IPS DF 6.9 (cell line): ENCODE data around the gene ARHGAP26.

Source experiments
- DNase-seq: peaks from one replicate; pipeline ENCODE4 v3.0.0-alpha.2; 2013; ENCODE audit warnings: low read depth, low spot score
- H3K27ac ChIP-seq: one replicate; pipeline ENCODE4 v1.5.1; 2013; ENCODE audit warnings: low read length, control low read depth
- H3K27me3 ChIP-seq: 2 replicates; pipeline ENCODE4 v1.6.1; 2013; ENCODE audit warnings: mild to moderate bottlenecking, low read length; ENCODE audit not compliant: control insufficient read depth, insufficient read depth
- H3K36me3 ChIP-seq: 2 replicates; pipeline ENCODE4 v1.6.1; 2013; ENCODE audit warnings: low read length; ENCODE audit not compliant: control insufficient read depth, insufficient read depth
- H3K4me1 ChIP-seq: 2 replicates; pipeline ENCODE4 v1.6.1; 2013; ENCODE audit warnings: low read length; ENCODE audit not compliant: control insufficient read depth, insufficient read depth
- H3K4me3 ChIP-seq: 2 replicates; pipeline ENCODE4 v1.5.1; 2013; ENCODE audit warnings: mild to moderate bottlenecking, low read length
- H3K9me3 ChIP-seq: 2 replicates; pipeline ENCODE4 v1.6.1; 2013; ENCODE audit warnings: low read length, inconsistent platforms; ENCODE audit not compliant: control insufficient read depth, insufficient read depth
- WGBS: extraction: QIAGEN DNeasy Blood & Tissue Kit; methylation state at CpG from one replicate; pipeline ENCODE4 v1.1.7; 2013; ENCODE audit warnings: mixed read lengths, missing lambda C conversion rate; ENCODE audit not compliant: insufficient read length, insufficient coverage; 5-methylcytosine and 5-hydroxymethylcytosine counted together

Gene ARHGAP26

DNA sequence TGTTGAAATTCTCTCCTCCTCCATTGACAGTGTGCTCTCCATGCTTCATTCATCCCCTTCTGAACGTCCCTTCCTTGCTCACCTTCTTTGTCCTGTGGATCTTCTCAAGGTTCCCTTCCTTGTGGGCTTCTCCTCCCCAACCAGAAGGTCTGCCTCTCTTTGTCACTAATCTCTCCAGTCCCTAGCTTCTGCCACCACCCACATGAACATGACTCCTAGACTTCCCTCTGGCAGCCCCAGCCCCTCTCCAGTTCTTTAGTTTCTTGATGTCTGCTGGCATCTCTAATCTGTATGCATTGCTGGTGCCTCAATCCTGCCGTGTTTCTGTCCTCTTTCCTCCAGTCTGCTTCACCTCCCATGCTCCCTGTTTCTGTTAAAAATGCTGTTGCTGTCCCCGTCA is 79.3 kb downstream of the ARHGAP26 start:
- no peak for DNase-seq
- WGBS: no CpG with 5 or more reads among the region's 3 CpGs

DNA sequence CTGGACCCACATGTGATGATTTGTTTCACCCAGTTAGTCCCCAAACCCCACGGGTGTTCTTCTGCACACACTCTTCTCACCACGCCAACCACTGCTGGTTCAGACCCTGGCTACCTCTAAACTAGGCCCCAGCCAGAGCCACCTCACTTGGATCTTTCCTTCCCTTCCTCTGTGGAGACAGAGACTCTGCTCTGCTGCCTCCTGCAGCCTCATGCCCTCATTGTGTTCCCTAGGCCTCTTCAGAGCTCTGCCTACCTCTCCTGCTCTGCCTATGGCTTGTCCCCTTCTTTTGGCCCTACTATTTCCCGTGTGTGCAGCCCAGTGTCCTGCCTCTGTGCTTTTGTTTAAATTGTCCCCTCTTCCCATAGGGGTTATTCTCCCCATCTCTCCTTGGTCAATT is 79.7 kb downstream of the ARHGAP26 start:
- H3K4me1 ChIP-seq: peaks cover 16% of the 10 kb centered on the region
- no peak overlapping the region for H3K27ac ChIP-seq
- H3K9me3 ChIP-seq: no peaks in the 10 kb centered on the region
- H3K36me3 ChIP-seq: no peaks in the 10 kb centered on the region
- no peak for DNase-seq
- no CpG with 5 or more reads among the region's 3 CpGs for WGBS
- H3K27me3 ChIP-seq: no peaks in the 10 kb centered on the region
- no peak overlapping the region for H3K4me3 ChIP-seq

More for the DNA sequence above, 79.3 kb downstream of the ARHGAP26 start:
- Histone ChIP-seq H3K4me3 (no peak overlapping the region), H3K36me3 (no peaks in the 10 kb centered on the region), H3K4me1 (peaks cover 16% of the 10 kb centered on the region), H3K27me3 (no peaks in the 10 kb centered on the region), H3K27ac (no peak overlapping the region), H3K9me3 (no peaks in the 10 kb centered on the region)

DNA sequence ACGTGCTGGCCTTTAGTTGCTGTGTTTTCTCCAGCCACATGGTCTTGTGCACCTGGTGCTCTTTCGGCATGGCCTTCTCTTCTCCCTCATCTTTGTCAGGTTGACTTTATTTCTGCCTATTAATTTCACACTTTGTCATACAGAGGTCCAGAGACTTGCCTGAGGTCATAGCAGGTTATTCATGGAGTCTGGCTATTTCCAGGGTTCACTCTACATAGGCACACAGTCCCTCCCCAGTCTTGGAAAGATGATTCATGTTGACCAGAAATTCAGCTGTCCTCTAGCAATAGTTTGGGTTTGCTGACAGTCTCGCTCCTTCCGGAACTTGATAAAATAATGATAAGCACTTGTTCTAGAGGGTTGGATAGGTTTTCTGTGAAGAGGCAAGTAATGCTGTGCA is 81.6 kb downstream of the ARHGAP26 start:
- no CpG with 5 or more reads among the region's 4 CpGs for WGBS
- Histone ChIP-seq H3K9me3 (no peaks in the 10 kb centered on the region), H3K27me3 (no peaks in the 10 kb centered on the region), H3K4me3 (no peak overlapping the region), H3K27ac (no peak overlapping the region), H3K36me3 (no peaks in the 10 kb centered on the region), H3K4me1 (peaks cover 11% of the 10 kb centered on the region)
- DNase-seq: no peak

DNA sequence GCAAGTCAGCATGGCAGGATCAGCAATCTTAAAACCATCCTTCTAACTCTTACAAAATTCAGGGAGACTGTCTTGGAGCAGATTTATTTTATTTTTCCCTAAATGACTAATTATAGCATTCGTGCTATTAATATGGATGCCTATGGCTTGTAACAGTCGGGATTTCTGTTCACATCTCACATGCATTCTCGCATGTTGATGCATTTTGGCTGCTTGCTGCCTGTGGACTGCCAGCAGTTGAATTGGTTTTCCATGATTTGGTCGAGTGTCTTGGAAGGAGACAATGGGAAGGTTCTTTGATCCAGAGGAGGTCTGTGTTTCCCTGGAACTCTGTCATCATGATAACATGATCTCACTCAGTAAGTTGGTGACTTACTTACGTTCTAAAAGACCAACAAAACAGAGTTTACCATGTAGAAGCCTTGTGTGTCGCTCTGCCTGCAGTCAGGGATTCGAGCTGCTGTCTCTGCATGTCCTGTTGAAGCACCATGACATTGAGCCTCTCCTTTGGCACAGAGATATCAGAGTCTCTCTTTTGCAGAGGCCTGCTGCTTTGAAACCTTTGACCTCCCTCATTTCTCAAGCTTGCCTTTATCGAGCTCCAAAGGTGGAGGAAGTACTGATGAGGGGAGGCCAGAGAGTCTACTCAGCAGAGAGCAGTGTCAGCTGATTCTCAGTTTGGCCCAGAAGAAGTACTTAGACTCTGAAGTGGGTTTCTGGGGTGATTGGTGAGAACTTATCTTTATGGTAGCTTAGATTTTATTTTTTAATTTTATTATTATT is 82.4 kb downstream of the ARHGAP26 start:
- no peak overlapping the region for H3K4me3 ChIP-seq
- no peaks in the 10 kb centered on the region for H3K27me3 ChIP-seq
- peaks cover 10% of the 10 kb centered on the region for H3K4me1 ChIP-seq
- no peak overlapping the region for H3K27ac ChIP-seq
- no CpG with 5 or more reads among the region's 8 CpGs for WGBS
- no peaks in the 10 kb centered on the region for H3K9me3 ChIP-seq
- DNase-seq: no peak
- H3K36me3 ChIP-seq: no peaks in the 10 kb centered on the region

DNA sequence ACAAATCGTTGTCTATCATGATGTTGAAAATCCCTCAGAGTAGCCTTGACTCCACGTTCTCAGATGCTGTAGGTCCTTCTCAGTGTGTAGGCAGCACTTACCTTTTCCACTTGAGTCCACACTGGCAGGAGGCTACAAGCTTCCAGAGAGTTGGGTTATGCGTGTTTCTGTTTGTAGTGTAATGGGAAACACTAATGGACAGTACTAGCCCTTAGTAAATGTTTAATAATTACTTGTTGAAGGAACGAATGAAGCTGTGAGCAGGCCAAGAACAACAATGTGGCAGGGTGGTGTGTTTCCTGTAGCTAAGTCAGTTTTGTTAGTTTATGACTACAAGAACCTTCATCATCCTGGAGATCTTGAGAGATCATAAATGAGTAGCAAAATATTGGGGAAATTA is 83.5 kb downstream of the ARHGAP26 start:
- Histone ChIP-seq H3K4me3 (no peak overlapping the region), H3K4me1 (peaks cover 7% of the 10 kb centered on the region), H3K27me3 (no peaks in the 10 kb centered on the region), H3K9me3 (no peaks in the 10 kb centered on the region), H3K27ac (no peak overlapping the region), H3K36me3 (no peaks in the 10 kb centered on the region)
- DNase-seq: no peak
- no CpG with 5 or more reads among the region's 4 CpGs for WGBS

DNA sequence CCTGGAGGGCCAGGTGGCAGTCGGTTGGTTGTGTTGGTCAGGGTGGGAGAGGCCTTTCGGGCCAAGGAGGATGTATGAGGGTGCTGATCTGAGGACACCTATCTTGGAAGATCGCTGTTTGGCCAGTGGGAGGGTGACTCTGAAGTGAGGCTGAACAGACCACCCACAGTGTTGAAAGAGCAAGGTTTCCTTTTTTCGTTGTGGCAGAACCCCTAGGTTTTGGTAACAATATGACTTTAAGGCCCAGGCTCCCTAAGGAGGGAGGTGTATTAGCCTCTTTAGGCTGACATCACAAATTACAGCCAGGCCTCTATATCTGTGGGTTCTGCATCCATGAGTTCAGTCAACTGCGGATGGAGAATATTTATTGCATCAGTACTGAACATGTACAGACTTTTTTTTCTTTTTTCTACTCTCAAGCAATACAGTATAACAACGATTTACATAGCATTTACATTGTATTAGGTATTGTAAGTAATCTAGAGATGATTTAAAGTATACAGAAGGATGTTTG is 86.1 kb downstream of the ARHGAP26 start:
- H3K9me3 ChIP-seq: no peaks in the 10 kb centered on the region
- no peaks in the 10 kb centered on the region for H3K27me3 ChIP-seq
- no peak for DNase-seq
- no CpG with 5 or more reads among the region's 6 CpGs for WGBS
- H3K4me1 ChIP-seq: peaks cover 5% of the 10 kb centered on the region
- H3K36me3 ChIP-seq: no peaks in the 10 kb centered on the region
- no peak overlapping the region for H3K4me3 ChIP-seq
- H3K27ac ChIP-seq: no peak overlapping the region

DNA sequence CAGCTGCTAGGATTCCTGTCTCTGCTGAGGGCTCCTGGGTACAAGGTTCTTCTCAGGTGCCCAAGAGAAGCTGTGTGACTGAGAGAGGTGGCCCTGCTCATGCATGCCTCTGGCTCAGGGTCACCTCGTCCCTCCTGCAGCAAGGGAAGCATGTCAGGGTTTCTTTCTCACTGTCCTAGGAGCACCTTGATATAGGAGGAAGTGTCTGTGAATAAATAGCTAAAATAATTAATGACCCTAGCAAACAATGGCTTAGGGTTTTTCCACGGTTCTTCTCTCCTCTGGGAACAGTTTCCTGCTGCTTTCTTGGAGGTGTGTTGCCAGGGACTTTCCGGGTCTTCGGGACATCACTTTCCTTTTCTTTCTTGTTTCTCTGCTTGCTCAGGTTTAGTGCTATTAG is 87.2 kb downstream of the ARHGAP26 start:
- H3K4me3 ChIP-seq: no peak overlapping the region
- H3K4me1 ChIP-seq: peaks cover 5% of the 10 kb centered on the region; the same call in 1 of the 2 replicates
- no peak for DNase-seq
- H3K27ac ChIP-seq: no peak overlapping the region
- no peaks in the 10 kb centered on the region for H3K36me3 ChIP-seq
- no CpG with 5 or more reads among the region's 4 CpGs for WGBS
- H3K27me3 ChIP-seq: no peaks in the 10 kb centered on the region
- no peaks in the 10 kb centered on the region for H3K9me3 ChIP-seq

DNA sequence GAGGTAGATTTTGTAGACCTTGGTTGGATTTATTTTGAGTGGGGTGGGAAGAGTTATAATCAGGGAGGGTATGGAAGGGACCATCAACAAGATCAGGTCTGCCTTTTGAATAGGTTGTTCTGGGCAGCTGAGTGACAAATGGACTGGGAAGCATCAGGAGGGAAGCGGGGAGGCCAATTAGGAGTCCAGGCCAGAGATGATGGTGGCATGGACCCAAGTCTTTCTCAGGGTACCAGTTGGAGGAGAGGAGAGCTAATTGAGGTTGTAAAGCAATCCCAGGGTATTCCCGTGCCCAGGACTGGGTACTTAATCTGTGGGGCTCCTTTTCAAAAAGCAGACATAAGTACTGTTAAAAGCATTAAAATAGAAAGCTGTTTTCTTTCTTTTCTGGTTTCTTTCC is 88.9 kb downstream of the ARHGAP26 start:
- Histone ChIP-seq H3K36me3 (no peaks in the 10 kb centered on the region), H3K4me1 (peaks cover 6% of the 10 kb centered on the region; the same call in 1 of the 2 replicates), H3K9me3 (no peaks in the 10 kb centered on the region), H3K27me3 (no peaks in the 10 kb centered on the region), H3K4me3 (no peak overlapping the region), H3K27ac (no peak overlapping the region)
- DNase-seq: no peak
- whole genome bisulfite sequencing: no CpG with 5 or more reads among the region's 2 CpGs

DNA sequence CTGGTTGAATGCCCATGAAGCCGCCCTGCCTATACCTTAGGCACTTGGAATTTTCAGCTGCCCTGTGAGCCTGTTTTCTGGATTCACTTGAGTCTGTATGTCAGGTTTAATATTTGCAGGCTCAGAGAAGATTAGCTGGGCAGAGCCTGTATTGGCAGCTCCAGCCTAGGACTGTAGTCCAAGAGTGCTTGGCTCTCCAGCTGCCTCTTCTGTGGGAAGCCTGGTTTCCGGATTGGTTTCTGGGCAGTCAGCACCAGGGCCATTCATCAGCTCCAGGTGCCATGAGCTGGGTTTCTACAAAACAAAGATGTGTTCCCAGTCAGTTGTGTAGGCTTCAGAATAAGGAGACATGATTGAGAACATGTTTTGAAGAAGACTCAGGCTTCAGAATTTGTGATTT is 90.1 kb downstream of the ARHGAP26 start:
- Histone ChIP-seq H3K4me3 (no peak overlapping the region), H3K36me3 (no peaks in the 10 kb centered on the region), H3K9me3 (no peaks in the 10 kb centered on the region), H3K4me1 (peaks cover 10% of the 10 kb centered on the region; the same call in 1 of the 2 replicates), H3K27me3 (no peaks in the 10 kb centered on the region), H3K27ac (no peak overlapping the region)
- DNase-seq: no peak
- WGBS: no CpG with 5 or more reads among the region's 2 CpGs

DNA sequence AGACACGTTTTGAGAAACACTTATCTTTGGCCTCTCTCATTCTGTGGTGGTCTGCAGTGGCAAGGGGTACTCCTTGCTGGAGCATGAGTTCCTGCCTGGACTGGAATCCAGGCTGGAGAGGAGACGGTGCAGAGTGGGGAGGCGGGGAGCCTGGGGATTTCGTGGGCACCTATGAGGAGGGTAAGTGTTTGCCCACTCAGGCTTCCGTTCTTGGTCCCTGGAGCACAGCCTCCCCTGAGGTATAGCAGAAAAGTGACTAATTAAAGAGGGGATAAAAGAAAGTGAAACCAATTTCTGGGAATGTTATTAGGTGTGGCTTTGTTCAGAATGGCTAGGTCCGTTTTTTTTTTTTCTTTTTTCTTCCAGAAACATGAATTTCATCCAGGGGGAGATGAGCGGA is 90.8 kb downstream of the ARHGAP26 start:
- no CpG with 5 or more reads among the region's 7 CpGs for WGBS

DNA sequence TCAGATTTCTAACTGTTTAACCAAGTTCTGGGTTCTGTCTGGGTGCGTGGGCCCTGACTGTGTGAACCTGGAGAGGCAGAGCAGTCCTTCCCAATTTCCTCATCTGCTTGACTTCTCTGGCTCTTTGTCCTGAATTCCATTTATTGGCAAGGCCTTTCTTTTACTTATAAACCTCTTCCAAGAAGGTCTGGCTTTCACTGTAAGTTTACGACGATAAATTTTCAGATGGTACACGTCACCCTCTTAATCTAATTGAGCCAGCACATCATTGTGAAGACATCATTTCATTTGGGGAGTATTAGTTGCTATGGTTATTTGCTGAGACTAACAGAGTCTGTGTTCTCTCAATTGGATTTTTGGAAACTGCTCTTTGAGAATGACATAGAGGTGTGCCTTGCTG is 92.4 kb downstream of the ARHGAP26 start:
- peaks cover 12% of the 10 kb centered on the region; the same call in 1 of the 2 replicates for H3K4me1 ChIP-seq
- no peak overlapping the region for H3K27ac ChIP-seq
- no peak overlapping the region for H3K4me3 ChIP-seq
- H3K9me3 ChIP-seq: no peaks in the 10 kb centered on the region
- no CpG with 5 or more reads among the region's 4 CpGs for WGBS
- H3K27me3 ChIP-seq: no peaks in the 10 kb centered on the region
- no peak for DNase-seq
- H3K36me3 ChIP-seq: no peaks in the 10 kb centered on the region

More for the DNA sequence above, 90.8 kb downstream of the ARHGAP26 start:
- Histone ChIP-seq H3K27ac (no peak overlapping the region), H3K4me1 (peaks cover 10% of the 10 kb centered on the region; the same call in 1 of the 2 replicates), H3K27me3 (no peaks in the 10 kb centered on the region), H3K9me3 (no peaks in the 10 kb centered on the region), H3K36me3 (no peaks in the 10 kb centered on the region), H3K4me3 (no peak overlapping the region)
- DNase-seq: no peak
